Tracheal epithelial cell (primary cell): ENCODE measurements around the gene GYPC. TPM values are rescaled to one million over a fixed set of nuclear protein-coding genes. Genes with fewer than 3 reads are reported as not detected.

ENCODE experiments used
- total RNA-seq: library from RNA; depleted of rRNA; stranded (reverse); fragments of >200 nt; gene quantifications from 2 replicates; pipeline ENCODE4 v1.2.1, GENCODE V29; 2014

Gene GYPC
- total RNA-seq, result 0.64 and 7.7 TPM in 2 replicates

GRCh38 chr2:126655500-126656430 lies at the start of gene GYPC:
TSS of gene GYPC (plus strand) at chr2:126656158. CDS start at chr2:126656264, 106 bp downstream.

Other genes with a start within 250 kb of the GYPC start
- not detected in 2 replicates for gene TEX51, start 242.7 kb downstream of the GYPC start, total RNA-seq